Glutamatergic neuron (in vitro differentiated cells): ENCODE data around the gene RNF150. TPM values are rescaled to one million over a fixed set of nuclear protein-coding genes. Genes with fewer than 3 reads are reported as not detected.
A peak's percentile ranks its signal among the peaks of the same experiment; 100 is the strongest.

Experiments used
- DNase-seq: peaks from one replicate; pipeline ENCODE4 v3.0.0; 2022
- H3K27ac Mint-ChIP-seq: one replicate; pipeline ENCODE4 v1.8.0; 2020; ENCODE audit warnings: mild to moderate bottlenecking, mixed read lengths, inconsistent platforms; ENCODE audit not compliant: unreplicated experiment
- H3K27me3 Mint-ChIP-seq: one replicate; pipeline ENCODE4 v1.8.0; 2020; ENCODE audit warnings: mild to moderate bottlenecking, moderate library complexity, mixed read lengths, inconsistent platforms; ENCODE audit not compliant: unreplicated experiment
- H3K36me3 Mint-ChIP-seq: one replicate; pipeline ENCODE4 v1.8.0; 2020; ENCODE audit warnings: mild to moderate bottlenecking, mixed read lengths, inconsistent platforms; ENCODE audit not compliant: unreplicated experiment
- H3K4me1 Mint-ChIP-seq: one replicate; pipeline ENCODE4 v1.8.0; 2020; ENCODE audit warnings: mild to moderate bottlenecking, low read depth, mixed read lengths, inconsistent platforms; ENCODE audit not compliant: unreplicated experiment
- H3K4me3 Mint-ChIP-seq: one replicate; pipeline ENCODE4 v1.8.0; 2020; ENCODE audit warnings: mild to moderate bottlenecking, mixed read lengths, inconsistent platforms; ENCODE audit not compliant: unreplicated experiment
- H3K9me3 Mint-ChIP-seq: one replicate; pipeline ENCODE4 v1.8.0; 2020; ENCODE audit warnings: mild to moderate bottlenecking, moderate library complexity, mixed read lengths, inconsistent platforms; ENCODE audit not compliant: unreplicated experiment
- CTCF ChIP-seq: fragments of 200-600 bp; sonication (generic); IDR thresholded peaks from one replicate; pipeline ENCODE4 v1.5.0; 2021; ENCODE audit not compliant: partially characterized antibody, unreplicated experiment
- total RNA-seq: library from RNA; stranded (reverse); fragmentation: NEBNext Ultra II Directional; extraction: Animal tissue kit (Norgen Biotek cat#: 25700); gene quantifications from one replicate; pipeline ENCODE4 v1.2.1, GENCODE V29; 2021; ENCODE audit not compliant: unreplicated experiment

Gene RNF150
- total RNA-seq, 1 donor from 2014 or later = 23.3 TPM

- Mint-ChIP-seq H3K27me3 (no peaks in the 10 kb centered on the region), H3K4me3 (no peak overlapping the region), H3K36me3 (peaks cover 4% of the 10 kb centered on the region), H3K27ac (no peak overlapping the region), H3K4me1 (peaks cover 2% of the 10 kb centered on the region), H3K9me3 (peaks cover 1% of the 10 kb centered on the region)
- no peak for DNase-seq
- TF ChIP-seq CTCF = no peak
Observed at GRCh38 chr4:141099326-141099725, 33.9 kb downstream of the RNF150 start.

- Mint-ChIP-seq H3K4me3 (no peak overlapping the region), H3K4me1 (peaks cover 2% of the 10 kb centered on the region), H3K36me3 (peaks cover 12% of the 10 kb centered on the region), H3K27me3 (no peaks in the 10 kb centered on the region), H3K27ac (no peak overlapping the region), H3K9me3 (peaks cover 1% of the 10 kb centered on the region)
- no peak for DNase-seq
- no peak for TF ChIP-seq CTCF
Observed at GRCh38 chr4:141098163-141098562, 35.1 kb downstream of the RNF150 start.

GRCh38 chr4:141090473-141090872 lies 42.8 kb downstream of the RNF150 start:
- Mint-ChIP-seq H3K4me1 (no peaks in the 10 kb centered on the region), H3K4me3 (no peak overlapping the region), H3K27ac (no peak overlapping the region), H3K36me3 (peaks cover 12% of the 10 kb centered on the region), H3K9me3 (no peaks in the 10 kb centered on the region), H3K27me3 (no peaks in the 10 kb centered on the region)
- DNase-seq = no peak
- no peak for TF ChIP-seq CTCF

GRCh38 chr4:141081921-141082395 lies 51.3 kb downstream of the RNF150 start:
- no peak for DNase-seq
- TF ChIP-seq CTCF = no peak
- Mint-ChIP-seq H3K27ac (no peak overlapping the region), H3K27me3 (no peaks in the 10 kb centered on the region), H3K4me1 (peaks cover 10% of the 10 kb centered on the region), H3K36me3 (no peaks in the 10 kb centered on the region), H3K9me3 (peaks cover 2% of the 10 kb centered on the region), H3K4me3 (no peak overlapping the region)

GRCh38 chr4:141080668-141081067 lies 52.6 kb downstream of the RNF150 start:
- TF ChIP-seq CTCF = no peak
- no peak overlapping the region for H3K4me3 Mint-ChIP-seq
- peak overlapping the region; percentile 13 for H3K27ac Mint-ChIP-seq
- H3K36me3 Mint-ChIP-seq = no peaks in the 10 kb centered on the region
- DNase-seq = peak; percentile 18
- H3K9me3 Mint-ChIP-seq = peaks cover 2% of the 10 kb centered on the region
- no peaks in the 10 kb centered on the region for H3K27me3 Mint-ChIP-seq
- peaks cover 10% of the 10 kb centered on the region for H3K4me1 Mint-ChIP-seq
